Upper lobe of left lung (tissue), 4 donors: Measurements from ENCODE around the gene SMIM36.

Experiments used
- CTCF ChIP-seq, 6 experiments: fragments of 450-650 bp in 4 of 6; fragments of 200-600 bp in 2 of 6; sonication (generic) in 2 of 6; IDR thresholded peaks; one replicate each; pipeline ENCODE4 v1.5.1; 2016 to 2019; ENCODE audit warnings: antibody characterized with exemption in 6 of 6
- EP300 ChIP-seq, 4 donors: sonication (generic); formaldehyde crosslinking; IDR thresholded peaks; one replicate each; pipeline ENCODE4 v1.5.1; 2017; ENCODE audit warnings: antibody characterized with exemption in 4 of 4, control low read depth in 2 of 4
- POLR2A ChIP-seq, 4 donors: fragments of 450-650 bp; IDR thresholded peaks; one replicate each; pipeline ENCODE4 v1.5.1; 2016 to 2017; ENCODE audit warnings: antibody characterized with exemption in 4 of 4, mild to moderate bottlenecking in 2 of 4

GRCh38 chr17:55546991-55547664, 35.9 kb upstream of the SMIM36 start:
- TF ChIP-seq CTCF (IDR thresholded peaks at IDR 0.05) (no peak), EP300 (IDR thresholded peaks at IDR 0.05) (no peak), POLR2A (IDR thresholded peaks at IDR 0.05) (no peak)
